NCI-H1930 (cell line): ENCODE data around the gene CAMLG.
A peak's percentile ranks its signal among the peaks of the same experiment; 100 is the strongest.
"Not testable (repeated sequence)": the region's sequence is repeated elsewhere in the genome, so short reads cannot be mapped to it uniquely, and the experiment has no call there.

Source experiments
- DNase-seq, 2 experiments: peaks; one replicate each; lab custom pipeline; 2025; lab: John Stamatoyannopoulos, UW

CAMLG gene

GRCh38 chr5:134738133-134738962 is at the start of gene CAMLG:
Gene CAMLG, plus strand, starts transcription at chr5:134738548. Its CDS starts 73 bp downstream, at chr5:134738621.
- DNase-seq: peak; percentile 88 to 94

DNA sequence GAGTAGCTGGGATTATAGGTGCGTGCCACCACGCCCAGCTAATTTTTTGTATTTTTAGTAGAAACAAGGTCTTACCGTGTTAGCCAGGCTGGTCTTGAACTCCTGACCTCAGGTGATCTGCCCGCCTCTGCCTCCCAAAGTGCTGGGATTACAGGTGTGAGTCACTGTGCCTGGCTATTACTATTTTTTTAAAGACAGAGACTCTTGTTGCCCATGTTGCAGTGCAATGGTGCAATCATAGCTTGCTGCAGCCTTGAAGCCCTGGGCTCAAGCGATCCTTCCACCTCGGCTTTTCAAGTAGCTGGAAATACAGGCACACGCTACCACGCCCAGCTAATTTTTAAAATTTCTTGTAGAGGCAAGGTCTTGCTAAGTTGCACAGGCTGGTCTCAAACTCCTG is 48.2 kb upstream of the CAMLG start:
- not testable (repeated sequence) for DNase-seq

GRCh38 chr5:134692722-134693121 is 45.6 kb upstream of the CAMLG start:
- DNase-seq: no peak

GRCh38 chr5:134708301-134708700 is 30.0 kb upstream of the CAMLG start:
- no peak for DNase-seq

GRCh38 chr5:134714120-134714519 is 24.2 kb upstream of the CAMLG start:
- DNase-seq: no peak

GRCh38 chr5:134714541-134714940 is 23.8 kb upstream of the CAMLG start:
- DNase-seq: no peak

- DNase-seq: not testable (repeated sequence)
Measured at GRCh38 chr5:134715466-134715865, 22.9 kb upstream of the CAMLG start.

GRCh38 chr5:134724872-134725271 is 13.5 kb upstream of the CAMLG start:
- DNase-seq: no peak

DNA sequence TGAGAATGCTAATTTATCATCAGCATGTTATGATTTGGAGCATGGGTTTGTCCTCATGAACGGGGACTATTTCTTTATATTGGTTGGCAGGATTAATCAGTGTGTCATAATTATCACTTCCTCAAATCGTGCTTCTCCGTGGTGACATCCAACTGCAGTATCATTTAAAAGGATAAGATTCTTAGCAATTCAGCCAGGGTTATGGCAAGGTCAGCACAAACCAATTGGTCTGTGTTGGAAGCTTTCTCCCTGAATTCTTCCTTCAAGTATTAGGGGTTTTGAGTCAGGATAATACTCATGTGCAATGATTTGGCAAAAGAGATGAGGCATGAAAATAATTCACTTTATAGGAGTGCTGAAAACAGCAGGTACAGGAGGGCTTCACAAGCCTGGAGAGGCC is 5.5 kb upstream of the CAMLG start:
- no peak for DNase-seq

DNA sequence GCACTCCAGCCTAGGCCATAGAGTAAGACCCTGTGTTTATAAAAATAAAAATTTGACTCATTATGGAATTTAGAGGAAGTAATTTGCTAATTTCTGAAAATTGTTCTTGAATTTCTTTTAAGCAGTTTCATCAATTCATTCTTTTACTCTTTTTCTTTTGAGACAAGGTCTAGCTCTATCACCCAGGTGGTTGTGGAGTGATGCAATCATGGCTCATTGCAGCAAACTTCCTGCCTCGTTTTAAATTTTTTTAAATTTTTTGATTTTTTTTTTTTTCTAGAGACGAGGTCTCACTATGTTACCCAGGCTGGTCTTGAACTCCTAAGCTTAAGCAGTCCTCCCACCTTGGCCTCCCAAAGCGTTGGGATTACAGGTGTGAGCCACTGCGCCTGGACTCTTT is 3.1 kb upstream of the CAMLG start:
- DNase-seq: no peak

GRCh38 chr5:134736173-134736812 is 2.1 kb upstream of the CAMLG start:
- no peak for DNase-seq

DNA sequence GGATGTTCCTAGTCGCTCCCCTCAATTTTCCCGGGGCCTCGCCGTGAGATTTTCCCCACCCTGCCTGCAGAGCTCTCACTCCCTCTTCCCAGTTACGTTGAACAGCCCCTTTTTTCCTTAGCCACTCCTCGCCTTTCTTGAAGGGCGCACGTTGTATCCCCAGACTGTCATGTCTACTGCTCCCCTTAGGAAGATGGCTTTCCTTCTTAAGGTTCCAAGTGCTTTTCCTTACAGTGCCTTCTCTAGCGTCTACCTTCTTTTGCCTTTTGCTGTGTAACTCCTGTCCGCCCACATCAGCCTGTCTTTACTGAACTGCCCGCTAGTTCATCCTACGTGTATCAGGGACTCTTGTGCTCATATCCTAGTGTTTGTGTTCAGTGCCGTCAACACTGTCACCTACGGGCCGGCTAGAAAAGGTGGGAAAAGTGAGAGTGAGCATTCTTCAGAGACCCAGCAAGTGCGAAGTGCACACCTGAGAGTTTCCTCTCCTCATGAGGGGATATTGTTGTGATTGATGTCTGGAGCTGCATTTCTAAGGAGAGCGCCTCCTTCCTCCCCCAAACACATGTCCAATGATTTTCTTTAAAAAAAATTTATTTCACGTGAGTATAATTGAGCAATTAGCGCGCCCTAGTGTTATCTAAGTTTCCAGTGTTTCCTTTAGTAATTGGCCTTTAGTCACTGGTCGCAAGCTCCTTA is 764 bp downstream of the CAMLG start:
- no peak for DNase-seq

GRCh38 chr5:134741052-134741451 is 2.7 kb downstream of the CAMLG start:
- no peak for DNase-seq

DNA sequence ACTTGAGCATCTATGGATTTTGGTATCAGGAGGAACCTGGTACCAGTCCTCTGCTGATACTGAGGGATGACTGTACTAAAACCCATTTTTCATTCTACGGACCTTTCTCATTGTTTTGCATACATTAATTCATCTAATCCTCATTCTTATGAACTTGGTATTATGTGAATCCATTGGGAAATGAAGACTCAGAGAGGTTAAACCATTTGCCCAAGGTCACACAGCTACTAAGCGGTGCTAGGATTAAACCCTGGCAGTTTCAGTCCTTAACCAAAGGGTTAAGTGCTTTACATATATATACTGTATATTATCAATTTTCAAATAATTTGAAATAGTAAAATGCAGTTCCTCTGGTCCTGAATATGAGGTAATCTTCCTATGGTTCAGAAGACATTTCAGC is 3.8 kb downstream of the CAMLG start:
- DNase-seq: no peak

DNA sequence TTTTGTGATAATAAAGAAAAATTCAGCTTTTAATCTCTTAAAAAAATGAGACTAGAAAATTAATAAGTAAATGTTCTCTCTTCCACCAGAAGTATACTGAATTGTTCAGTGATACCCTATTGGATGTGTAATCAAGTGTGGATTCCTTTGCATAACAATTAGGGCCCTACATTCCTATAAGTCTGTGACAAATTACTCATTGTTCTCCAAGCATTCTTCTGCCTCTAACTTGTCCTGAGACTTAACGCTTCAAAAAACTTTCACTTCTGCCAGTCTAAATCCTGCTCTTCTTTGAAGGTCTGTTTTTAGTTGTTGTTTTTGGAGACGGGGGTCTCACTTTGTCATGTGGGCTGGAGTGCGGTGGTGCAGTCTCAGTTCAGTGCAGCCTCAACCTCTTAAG is 11.1 kb downstream of the CAMLG start:
- no peak for DNase-seq

GRCh38 chr5:134758176-134758503 is 19.8 kb downstream of the CAMLG start:
- no peak for DNase-seq

- peak; percentile 80 to 81 for DNase-seq
Measured at GRCh38 chr5:134758504-134759341, 20.4 kb downstream of the CAMLG start, which contains the start of gene DDX46. Gene DDX46, plus strand, starts transcription at chr5:134758779. Its CDS starts 160 bp downstream, at chr5:134758939.

DNA sequence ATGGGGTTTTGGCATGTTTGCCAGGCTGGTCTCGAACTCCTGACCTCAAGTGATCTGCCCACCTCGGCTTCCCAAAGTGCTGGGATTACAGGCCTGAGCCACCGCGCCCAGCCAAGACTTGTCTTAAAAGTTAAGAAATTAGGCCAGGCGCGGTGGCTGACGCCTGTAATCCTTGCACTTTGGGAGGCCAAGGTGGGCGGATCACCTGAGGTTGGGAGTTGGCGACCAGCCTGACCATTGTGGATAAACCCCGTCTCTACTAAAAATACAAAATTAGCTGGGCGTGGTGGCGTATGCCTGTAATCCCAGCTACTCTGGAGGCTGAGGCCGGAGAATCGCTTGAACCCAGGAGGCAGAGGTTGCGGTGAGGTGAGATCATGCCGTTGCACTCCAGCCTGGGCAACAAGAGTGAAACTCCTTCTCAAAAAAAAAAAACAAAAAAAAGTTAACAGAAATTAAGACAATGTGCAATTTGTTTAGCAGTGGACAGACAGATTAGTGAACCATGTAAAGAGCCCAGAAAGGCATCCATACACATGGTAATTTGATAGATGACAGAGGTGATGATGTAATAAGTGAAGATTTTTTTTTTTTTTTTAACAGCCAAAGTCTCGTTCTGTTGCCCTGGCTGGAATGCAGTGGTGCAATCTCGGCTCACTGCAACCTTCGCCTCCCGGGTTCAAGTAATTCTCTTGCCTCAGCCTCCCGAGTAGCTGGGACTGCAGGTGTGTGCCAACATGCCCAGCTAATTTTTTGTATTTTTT is 29.4 kb downstream of the CAMLG start:
- DNase-seq: not testable (repeated sequence)

DNA sequence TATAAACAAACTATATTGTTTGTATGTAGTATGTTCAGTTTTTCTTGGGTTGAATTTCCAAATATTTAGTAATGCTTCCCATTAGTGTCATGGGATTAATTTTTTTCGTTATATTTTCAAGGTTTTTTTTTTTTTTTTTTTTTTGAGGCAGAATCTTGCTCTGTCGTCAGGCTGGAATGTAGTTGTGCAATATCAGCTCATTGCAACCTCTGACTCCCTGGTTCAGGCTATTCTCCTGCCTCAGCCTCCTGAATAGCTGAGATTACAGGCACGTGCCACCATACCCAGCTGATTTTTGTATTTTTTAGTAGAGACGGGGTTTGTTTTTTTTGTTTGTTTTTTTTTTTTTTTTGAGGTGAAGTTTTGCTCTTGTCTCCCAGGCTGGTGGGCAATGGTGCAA is 30.9 kb downstream of the CAMLG start:
- DNase-seq: no peak

DNA sequence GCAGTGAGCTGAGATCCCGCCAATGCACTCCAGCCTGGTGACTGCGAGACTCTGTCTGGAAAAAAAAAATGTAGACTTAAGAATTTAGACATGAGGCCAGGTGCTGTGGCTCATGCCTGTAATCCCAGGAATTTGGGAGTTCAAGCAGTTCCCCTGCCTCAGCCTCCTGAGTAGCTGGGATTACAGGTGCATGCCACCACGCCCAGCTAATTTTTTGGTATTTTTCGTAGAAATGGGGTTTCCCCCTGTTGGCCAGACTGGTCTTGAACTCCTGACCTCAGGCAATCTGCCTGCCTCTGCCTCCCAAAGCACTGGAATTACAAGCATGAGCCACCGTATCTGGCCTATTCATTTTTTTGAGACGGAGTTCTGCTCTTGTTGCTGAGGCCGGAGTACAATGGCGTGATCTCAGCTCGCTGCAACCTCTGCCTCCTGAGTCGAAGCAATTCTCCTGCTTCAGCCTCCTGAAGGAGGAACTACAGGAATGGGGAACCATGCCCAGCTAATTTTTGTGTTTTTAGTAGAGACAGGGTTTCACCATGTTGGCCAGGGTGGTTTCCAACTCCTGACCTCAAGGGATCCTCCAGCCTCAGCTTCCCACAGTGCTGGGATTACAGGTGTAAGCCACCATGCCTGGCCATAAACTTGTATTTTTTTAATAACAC is 34.2 kb downstream of the CAMLG start:
- DNase-seq: no peak

DNA sequence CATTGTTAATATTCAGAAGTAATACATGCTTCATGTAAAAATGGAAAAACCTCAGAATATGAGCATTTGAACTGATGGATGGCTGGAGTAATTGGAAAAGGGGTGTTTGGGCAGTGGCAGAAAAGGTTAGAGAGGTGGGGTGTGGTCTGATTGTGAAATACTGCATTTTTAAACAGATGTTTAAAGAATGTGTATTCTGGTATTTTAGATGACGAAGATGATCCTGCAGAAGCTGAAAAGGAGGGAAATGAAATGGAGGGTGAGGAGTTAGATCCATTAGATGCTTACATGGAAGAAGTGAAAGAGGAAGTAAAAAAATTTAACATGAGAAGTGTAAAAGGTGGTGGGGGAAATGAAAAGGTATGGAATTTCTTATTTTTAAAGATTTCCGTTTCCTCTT is 39.0 kb downstream of the CAMLG start:
- DNase-seq: no peak
